HEK293 (cell line): ENCODE data around the gene GPSM1.
A peak's percentile ranks its signal among the peaks of the same experiment; 100 is the strongest.

Source experiments
- CTCF ChIA-PET: fragments of 350-600 bp; formaldehyde crosslinking; extraction: SDS; loops from one replicate; lab custom pipeline; 2021; ENCODE audit warnings: antibody characterized with exemption; lab: Yijun Ruan, JAX
- POLR2A ChIA-PET: fragments of 300-600 bp; formaldehyde crosslinking; extraction: SDS; loops from one replicate; lab custom pipeline; 2020; ENCODE audit warnings: antibody characterized with exemption, inconsistent platforms; lab: Yijun Ruan, JAX
- H3K27ac ChIP-seq: fragments of 200-500 bp; sonication (Bioruptor generic); 2 replicates; pipeline ENCODE4 v1.5.1; 2014; ENCODE audit warnings: low read depth, low read length, control low read depth, inconsistent platforms; ENCODE audit errors: extremely low read depth
- H3K36me3 ChIP-seq, 2 experiments: fragments of 200-500 bp in 1 of 2; sonication (Bioruptor generic) in 1 of 2; 1 replicate in 1 of 2; 2 replicates in 1 of 2; pipeline ENCODE4 v1.5.1; 2014 to 2017; ENCODE audit warnings: inconsistent platforms in 2 of 2, low read length in 2 of 2; ENCODE audit not compliant: control insufficient read depth in 2 of 2, insufficient read depth in 1 of 2
- H3K4me1 ChIP-seq: fragments of 200-500 bp; sonication (Bioruptor generic); 2 replicates; pipeline ENCODE4 v1.5.1; 2014; ENCODE audit warnings: mild to moderate bottlenecking, low read length, inconsistent platforms; ENCODE audit not compliant: control insufficient read depth, insufficient read depth
- H3K4me3 ChIP-seq: 2 replicates; pipeline ENCODE4 v1.5.1; 2011; ENCODE audit warnings: low read depth, mild to moderate bottlenecking, control low read depth, low read length, moderate library complexity
- H3K9me3 ChIP-seq: fragments of 200-500 bp; sonication (Bioruptor generic); 2 replicates; pipeline ENCODE4 v1.5.1; 2014; ENCODE audit warnings: low read depth, low read length, inconsistent platforms; ENCODE audit not compliant: control insufficient read depth, insufficient read depth
- GLIS2 ChIP-seq: fragments of 450-650 bp; formaldehyde crosslinking; IDR thresholded peaks from 2 replicates; pipeline ENCODE4 v1.5.1; 2016; ENCODE audit warnings: missing biosample characterization, missing genetic modification characterization
- HOXA7 ChIP-seq: sonication (generic); formaldehyde crosslinking; IDR thresholded peaks from 2 replicates; pipeline ENCODE4 v1.8.1; 2022; ENCODE audit warnings: missing genetic modification reagents, borderline replicate concordance
- KLF17 ChIP-seq: fragments of 450-650 bp; formaldehyde crosslinking; IDR thresholded peaks from 2 replicates; pipeline ENCODE4 v1.5.1; 2016; ENCODE audit warnings: missing biosample characterization, missing genetic modification characterization
- MEIS1 ChIP-seq: sonication (generic); formaldehyde crosslinking; IDR thresholded peaks from 2 replicates; pipeline ENCODE4 v1.8.1; 2022; ENCODE audit warnings: missing genetic modification reagents, mild to moderate bottlenecking, borderline replicate concordance
- PATZ1 ChIP-seq: fragments of 450-650 bp; formaldehyde crosslinking; IDR thresholded peaks from 2 replicates; pipeline ENCODE4 v1.5.1; 2016; ENCODE audit warnings: missing biosample characterization, missing genetic modification characterization
- SP2 ChIP-seq: fragments of 450-650 bp; formaldehyde crosslinking; IDR thresholded peaks from 2 replicates; pipeline ENCODE4 v1.5.1; 2016; ENCODE audit warnings: missing biosample characterization, missing genetic modification characterization
- YY2 ChIP-seq: fragments of 450-650 bp; formaldehyde crosslinking; IDR thresholded peaks from 2 replicates; pipeline ENCODE4 v1.5.1; 2016; ENCODE audit warnings: missing biosample characterization, missing genetic modification characterization
- ZBTB17 ChIP-seq: fragments of 450-650 bp; formaldehyde crosslinking; IDR thresholded peaks from 2 replicates; pipeline ENCODE4 v1.5.1; 2016; ENCODE audit warnings: missing biosample characterization, missing genetic modification characterization
- ZBTB20 ChIP-seq: fragments of 450-650 bp; formaldehyde crosslinking; IDR thresholded peaks from 2 replicates; pipeline ENCODE4 v1.5.1; 2016; ENCODE audit warnings: missing biosample characterization, missing genetic modification characterization
- ZBTB48 ChIP-seq: fragments of 450-650 bp; formaldehyde crosslinking; IDR thresholded peaks from 2 replicates; pipeline ENCODE4 v1.5.1; 2016; ENCODE audit warnings: missing biosample characterization, missing genetic modification characterization
- ZBTB8A ChIP-seq: fragments of 450-650 bp; formaldehyde crosslinking; IDR thresholded peaks from 2 replicates; pipeline ENCODE4 v1.5.1; 2016; ENCODE audit warnings: missing biosample characterization, missing genetic modification characterization
- ZFP69B ChIP-seq: fragments of 450-650 bp; formaldehyde crosslinking; IDR thresholded peaks from 2 replicates; pipeline ENCODE4 v1.5.1; 2016; ENCODE audit warnings: missing biosample characterization, missing genetic modification characterization
- ZNF16 ChIP-seq: fragments of 450-650 bp; formaldehyde crosslinking; IDR thresholded peaks from 2 replicates; pipeline ENCODE4 v1.5.1; 2016; ENCODE audit warnings: low read depth, missing biosample characterization, missing genetic modification characterization
- ZNF600 ChIP-seq: fragments of 450-650 bp; formaldehyde crosslinking; IDR thresholded peaks from 2 replicates; pipeline ENCODE4 v1.5.1; 2016; ENCODE audit warnings: missing biosample characterization, missing genetic modification characterization
- ZNF692 ChIP-seq: fragments of 450-650 bp; formaldehyde crosslinking; IDR thresholded peaks from 2 replicates; pipeline ENCODE4 v1.5.1; 2016; ENCODE audit warnings: missing biosample characterization, missing genetic modification characterization
- TF ChIP-seq, protein P1 (sequence below): fragments of 450-650 bp; formaldehyde crosslinking; IDR thresholded peaks from 2 replicates; pipeline ENCODE4 v1.5.1; 2017; ENCODE audit warnings: missing biosample characterization, missing genetic modification characterization
- TF ChIP-seq, protein P2 (sequence below): fragments of 450-650 bp; formaldehyde crosslinking; optimal IDR thresholded peaks from 2 replicates; pipeline ENCODE3; 2016; ENCODE audit warnings: missing biosample characterization, mild to moderate bottlenecking, missing genetic modification characterization

The GPSM1 gene

GRCh38 chr9:136328622-136329041 lies 1.3 kb downstream of the GPSM1 start:
- H3K27ac ChIP-seq, result peak overlapping the region; percentile 66; the same call in 1 of the 2 replicates
- no peaks in the 10 kb centered on the region for H3K9me3 ChIP-seq
- POLR2A ChIA-PET, result interaction anchor here (0.8 to 2.0 kb wide), 3 partner anchors 18 to 42 kb away, joined by 3 to 8 read pairs (median 6); no protein-coding TSS in a partner anchor
- peak overlapping the region; percentile 58 for H3K4me3 ChIP-seq
- TF ChIP-seq, protein P1, sequence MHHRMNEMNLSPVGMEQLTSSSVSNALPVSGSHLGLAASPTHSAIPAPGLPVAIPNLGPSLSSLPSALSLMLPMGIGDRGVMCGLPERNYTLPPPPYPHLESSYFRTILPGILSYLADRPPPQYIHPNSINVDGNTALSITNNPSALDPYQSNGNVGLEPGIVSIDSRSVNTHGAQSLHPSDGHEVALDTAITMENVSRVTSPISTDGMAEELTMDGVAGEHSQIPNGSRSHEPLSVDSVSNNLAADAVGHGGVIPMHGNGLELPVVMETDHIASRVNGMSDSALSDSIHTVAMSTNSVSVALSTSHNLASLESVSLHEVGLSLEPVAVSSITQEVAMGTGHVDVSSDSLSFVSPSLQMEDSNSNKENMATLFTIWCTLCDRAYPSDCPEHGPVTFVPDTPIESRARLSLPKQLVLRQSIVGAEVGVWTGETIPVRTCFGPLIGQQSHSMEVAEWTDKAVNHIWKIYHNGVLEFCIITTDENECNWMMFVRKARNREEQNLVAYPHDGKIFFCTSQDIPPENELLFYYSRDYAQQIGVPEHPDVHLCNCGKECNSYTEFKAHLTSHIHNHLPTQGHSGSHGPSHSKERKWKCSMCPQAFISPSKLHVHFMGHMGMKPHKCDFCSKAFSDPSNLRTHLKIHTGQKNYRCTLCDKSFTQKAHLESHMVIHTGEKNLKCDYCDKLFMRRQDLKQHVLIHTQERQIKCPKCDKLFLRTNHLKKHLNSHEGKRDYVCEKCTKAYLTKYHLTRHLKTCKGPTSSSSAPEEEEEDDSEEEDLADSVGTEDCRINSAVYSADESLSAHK, result peak; percentile 68; the same call in 1 of the 2 replicates
- peak; percentile 75 for TF ChIP-seq ZFP69B (tag by site-specific recombination)
- no peak for TF ChIP-seq MEIS1
- no peak for TF ChIP-seq YY2 (tag by site-specific recombination)
- peak; percentile 7; the same call in 1 of the 2 replicates for TF ChIP-seq GLIS2 (tag by site-specific recombination)
- no peak for TF ChIP-seq HOXA7
- TF ChIP-seq ZNF600, result peak; percentile 84
- no peak for TF ChIP-seq ZNF16 (tag by site-specific recombination)
- 0 out of 2 replicates have a peak, but pooled peaks have one; percentile 10 for TF ChIP-seq SP2 (tag by site-specific recombination)
- TF ChIP-seq ZBTB48, result peak; percentile 80
- TF ChIP-seq KLF17 (tag by site-specific recombination), result no peak
- peak; percentile 86 for TF ChIP-seq ZBTB17 (tag by site-specific recombination)
- peak; percentile 89 for TF ChIP-seq ZNF692 (tag by site-specific recombination)
- peak; percentile 43 for TF ChIP-seq PATZ1 (tag by site-specific recombination)
- 0 out of 2 replicates have a peak, but pooled peaks have one; percentile 5 for TF ChIP-seq ZBTB8A (tag by site-specific recombination)
- TF ChIP-seq, protein P2, sequence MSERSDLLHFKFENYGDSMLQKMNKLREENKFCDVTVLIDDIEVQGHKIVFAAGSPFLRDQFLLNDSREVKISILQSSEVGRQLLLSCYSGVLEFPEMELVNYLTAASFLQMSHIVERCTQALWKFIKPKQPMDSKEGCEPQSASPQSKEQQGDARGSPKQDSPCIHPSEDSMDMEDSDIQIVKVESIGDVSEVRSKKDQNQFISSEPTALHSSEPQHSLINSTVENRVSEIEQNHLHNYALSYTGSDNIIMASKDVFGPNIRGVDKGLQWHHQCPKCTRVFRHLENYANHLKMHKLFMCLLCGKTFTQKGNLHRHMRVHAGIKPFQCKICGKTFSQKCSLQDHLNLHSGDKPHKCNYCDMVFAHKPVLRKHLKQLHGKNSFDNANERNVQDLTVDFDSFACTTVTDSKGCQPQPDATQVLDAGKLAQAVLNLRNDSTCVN (tag by site-specific recombination), result no peak
- TF ChIP-seq ZBTB20 (tag by site-specific recombination), result peak; percentile 60; the same call in 1 of the 2 replicates
- CTCF ChIA-PET, result interaction anchor here (0.6 to 2.9 kb wide), 5 partner anchors 11 to 401 kb away, joined by 3 to 23 read pairs (median 3); no protein-coding TSS in a partner anchor
- H3K4me1 ChIP-seq, result peaks cover 8% of the 10 kb centered on the region
- H3K36me3 ChIP-seq, result peaks cover 0 to 9% of the 10 kb centered on the region in 2 experiments; a peak in 1 of 3 replicates
